Measurements from ENCODE around the gene SLC13A4.
A peak's percentile ranks its signal among the peaks of the same experiment; 100 is the strongest.

Gene SLC13A4

DNA sequence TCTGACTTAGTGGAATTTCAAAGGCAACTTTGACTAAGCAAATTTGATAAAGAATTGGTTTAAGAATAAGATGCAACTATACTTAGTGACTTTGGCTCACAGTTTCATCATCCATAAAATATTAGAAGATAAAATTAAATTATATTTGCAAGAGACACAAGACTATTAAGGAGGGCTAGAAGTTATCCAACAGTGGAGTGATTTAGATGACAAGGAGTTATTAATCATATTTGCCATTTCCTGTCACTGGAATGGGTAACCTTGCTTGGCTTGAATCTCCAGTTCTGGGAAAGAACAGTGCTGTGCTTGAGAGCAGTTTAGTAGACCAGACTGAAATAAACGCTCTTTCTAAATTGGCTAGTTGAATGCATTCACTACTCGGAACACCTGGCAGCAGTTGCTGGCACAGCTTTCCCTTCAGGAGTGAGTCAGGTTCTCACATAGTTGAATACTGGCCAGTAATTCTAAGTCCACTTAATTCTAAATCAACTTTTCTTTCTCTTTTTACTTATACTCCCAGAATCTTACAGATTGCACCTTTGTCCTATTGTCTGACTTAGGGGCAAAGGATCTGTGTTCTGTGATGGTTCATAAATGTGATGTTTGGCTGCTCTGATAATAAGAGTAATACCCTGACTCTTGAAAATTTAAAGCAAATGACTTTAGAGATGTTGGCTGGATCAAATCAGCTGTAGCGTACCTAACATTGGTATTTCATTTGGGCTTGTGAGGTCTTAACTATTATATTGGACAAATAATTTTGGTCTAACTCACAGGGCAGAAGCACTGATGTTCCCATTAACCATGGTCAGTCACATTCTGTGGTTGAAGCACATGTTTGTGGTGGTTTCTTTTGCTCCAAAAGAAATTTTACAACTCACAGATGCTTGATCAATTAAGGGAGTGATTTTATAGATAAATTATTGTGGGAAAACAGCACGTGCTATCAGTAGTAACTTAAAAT lies 49.1 kb downstream of the SLC13A4 start:
- H3K36me3 ChIP-seq (ENCODE audit: insufficient read depth, low read length), result peaks cover 46% of the 10 kb centered on the region; the same call in 1 of the 2 replicates

DNA sequence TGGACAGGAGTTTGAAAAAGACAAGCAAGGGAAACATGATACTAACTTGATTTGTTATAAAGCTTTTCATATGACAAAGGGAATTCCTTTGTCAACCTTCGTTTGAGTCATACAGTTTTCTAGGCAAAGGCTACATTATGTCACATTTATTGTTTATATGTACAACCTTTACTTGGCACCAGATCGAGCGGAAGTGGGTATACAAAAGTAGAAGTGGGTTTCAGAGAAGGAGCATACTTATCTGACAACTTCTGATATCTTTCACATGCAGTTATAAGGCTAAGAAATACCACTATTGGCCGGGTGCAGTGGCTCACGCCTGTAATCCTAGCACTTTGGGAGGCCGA lies 54.7 kb downstream of the SLC13A4 start:
- H3K9me2 ChIP-seq (ENCODE audit: low read depth, low read length), result no peaks in the 10 kb centered on the region
- no peaks in the 10 kb centered on the region for H3F3A ChIP-seq (ENCODE audit: insufficient read depth, low read length)
- peaks cover 2% of the 10 kb centered on the region; the same call in 1 of the 2 replicates for H3K9me3 ChIP-seq (ENCODE audit: low read length)
- H3K9ac ChIP-seq (ENCODE audit: low read length), result no peak overlapping the region
- no peak overlapping the region for H3K4me2 ChIP-seq (ENCODE audit: low read length)
- H2AFZ ChIP-seq (ENCODE audit: low read length), result no peak overlapping the region
- H3K4me1 ChIP-seq (ENCODE audit: insufficient read depth, low read length, severe bottlenecking), result no peaks in the 10 kb centered on the region
- peaks cover 49% of the 10 kb centered on the region for H3K36me3 ChIP-seq (ENCODE audit: insufficient read depth, low read length)
- no peaks in the 10 kb centered on the region for H3K27me3 ChIP-seq (ENCODE audit: insufficient read depth, low read length)
- no peak overlapping the region for H3K4me3 ChIP-seq (ENCODE audit: low read depth, low read length, poor library complexity, severe bottlenecking)
- peaks cover 28% of the 10 kb centered on the region for H3K79me2 ChIP-seq (ENCODE audit: insufficient read depth, low read length)
- TF ChIP-seq EZH2 (IDR thresholded peaks at IDR 0.05; ENCODE audit: borderline replicate concordance, low read length), result no peak
- TF ChIP-seq, protein P1, sequence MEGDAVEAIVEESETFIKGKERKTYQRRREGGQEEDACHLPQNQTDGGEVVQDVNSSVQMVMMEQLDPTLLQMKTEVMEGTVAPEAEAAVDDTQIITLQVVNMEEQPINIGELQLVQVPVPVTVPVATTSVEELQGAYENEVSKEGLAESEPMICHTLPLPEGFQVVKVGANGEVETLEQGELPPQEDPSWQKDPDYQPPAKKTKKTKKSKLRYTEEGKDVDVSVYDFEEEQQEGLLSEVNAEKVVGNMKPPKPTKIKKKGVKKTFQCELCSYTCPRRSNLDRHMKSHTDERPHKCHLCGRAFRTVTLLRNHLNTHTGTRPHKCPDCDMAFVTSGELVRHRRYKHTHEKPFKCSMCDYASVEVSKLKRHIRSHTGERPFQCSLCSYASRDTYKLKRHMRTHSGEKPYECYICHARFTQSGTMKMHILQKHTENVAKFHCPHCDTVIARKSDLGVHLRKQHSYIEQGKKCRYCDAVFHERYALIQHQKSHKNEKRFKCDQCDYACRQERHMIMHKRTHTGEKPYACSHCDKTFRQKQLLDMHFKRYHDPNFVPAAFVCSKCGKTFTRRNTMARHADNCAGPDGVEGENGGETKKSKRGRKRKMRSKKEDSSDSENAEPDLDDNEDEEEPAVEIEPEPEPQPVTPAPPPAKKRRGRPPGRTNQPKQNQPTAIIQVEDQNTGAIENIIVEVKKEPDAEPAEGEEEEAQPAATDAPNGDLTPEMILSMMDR (IDR thresholded peaks at IDR 0.05; ENCODE audit: low read length), result no peak
- no peak overlapping the region for H3K27ac ChIP-seq (ENCODE audit: low read depth, low read length, poor library complexity, severe bottlenecking)
- H4K20me1 ChIP-seq (ENCODE audit: insufficient read depth, low read length), result no peaks in the 10 kb centered on the region; the same call in none of the 2 replicates

More for the DNA sequence above, 49.1 kb downstream of the SLC13A4 start:
- no peak for TF ChIP-seq EZH2 (IDR thresholded peaks at IDR 0.05; ENCODE audit: borderline replicate concordance, low read length)
- TF ChIP-seq, protein P1 (IDR thresholded peaks at IDR 0.05; ENCODE audit: low read length), result no peak
- Histone ChIP-seq H3K4me3 (ENCODE audit: low read depth, low read length, poor library complexity, severe bottlenecking) (no peak overlapping the region), H4K20me1 (ENCODE audit: insufficient read depth, low read length) (no peaks in the 10 kb centered on the region), H3K27ac (ENCODE audit: low read depth, low read length, poor library complexity, severe bottlenecking) (no peak overlapping the region), H3K79me2 (ENCODE audit: insufficient read depth, low read length) (no peaks in the 10 kb centered on the region), H2AFZ (ENCODE audit: low read length) (no peak overlapping the region), H3K9ac (ENCODE audit: low read length) (no peak overlapping the region), H3K9me3 (ENCODE audit: low read length) (no peaks in the 10 kb centered on the region), H3K4me1 (ENCODE audit: insufficient read depth, low read length, severe bottlenecking) (no peaks in the 10 kb centered on the region), H3K27me3 (ENCODE audit: insufficient read depth, low read length) (no peaks in the 10 kb centered on the region), H3F3A (ENCODE audit: insufficient read depth, low read length) (no peaks in the 10 kb centered on the region), H3K9me2 (ENCODE audit: low read depth, low read length) (no peaks in the 10 kb centered on the region), H3K4me2 (ENCODE audit: low read length) (no peak overlapping the region)

DNA sequence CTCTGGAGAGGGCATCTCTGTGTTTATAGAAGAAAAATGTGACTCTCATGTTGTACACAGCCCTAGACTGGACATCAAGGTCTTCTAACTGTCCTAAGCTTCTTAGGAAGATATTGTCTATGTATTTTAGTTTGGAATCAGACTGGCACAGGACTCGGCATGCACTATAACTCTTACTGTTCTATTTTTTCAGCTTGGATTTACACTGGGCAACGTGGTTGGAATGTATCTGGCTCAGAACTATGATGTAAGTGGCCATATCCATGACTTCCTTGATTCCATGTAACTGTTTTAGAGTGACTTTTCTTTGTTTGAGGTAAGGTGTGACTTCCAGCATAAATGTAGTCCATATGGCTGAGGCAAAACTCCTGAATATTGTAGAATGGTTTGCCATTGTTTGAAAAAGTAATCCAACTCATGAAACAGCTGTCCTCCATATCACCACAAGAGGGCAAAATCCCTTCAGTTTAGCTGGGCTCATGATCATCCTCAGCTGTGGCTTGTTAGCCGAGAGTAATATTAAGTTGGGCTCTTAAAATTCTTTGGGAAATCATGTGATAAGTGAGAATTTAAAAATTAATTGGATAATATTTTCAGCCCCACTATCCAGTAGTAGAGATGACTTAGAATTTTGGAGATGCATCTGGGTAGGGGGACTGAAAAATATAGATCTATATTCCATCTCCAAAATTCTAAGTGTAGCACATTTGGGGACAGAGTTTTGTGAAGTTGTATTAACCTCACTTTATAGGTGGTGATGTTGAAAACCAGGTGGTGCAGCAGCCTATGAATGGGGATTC lies 55.2 kb downstream of the SLC13A4 start:
- H3K79me2 ChIP-seq (ENCODE audit: insufficient read depth, low read length), result peaks cover 34% of the 10 kb centered on the region
- H3K36me3 ChIP-seq (ENCODE audit: insufficient read depth, low read length), result peaks cover 49% of the 10 kb centered on the region
- H3K9ac ChIP-seq (ENCODE audit: low read length), result no peak overlapping the region
- H4K20me1 ChIP-seq (ENCODE audit: insufficient read depth, low read length), result no peaks in the 10 kb centered on the region; the same call in none of the 2 replicates
- no peak overlapping the region for H3K27ac ChIP-seq (ENCODE audit: low read depth, low read length, poor library complexity, severe bottlenecking)
- H3K9me2 ChIP-seq (ENCODE audit: low read depth, low read length), result no peaks in the 10 kb centered on the region
- H3K4me3 ChIP-seq (ENCODE audit: low read depth, low read length, poor library complexity, severe bottlenecking), result no peak overlapping the region
- peaks cover 5% of the 10 kb centered on the region; the same call in 1 of the 2 replicates for H3K9me3 ChIP-seq (ENCODE audit: low read length)
- H3K4me1 ChIP-seq (ENCODE audit: insufficient read depth, low read length, severe bottlenecking), result no peaks in the 10 kb centered on the region
- no peaks in the 10 kb centered on the region for H3F3A ChIP-seq (ENCODE audit: insufficient read depth, low read length)
- TF ChIP-seq, protein P1 (IDR thresholded peaks at IDR 0.05; ENCODE audit: low read length), result peak; percentile 96
- TF ChIP-seq EZH2 (IDR thresholded peaks at IDR 0.05; ENCODE audit: borderline replicate concordance, low read length), result no peak
- no peak overlapping the region for H3K4me2 ChIP-seq (ENCODE audit: low read length)
- H2AFZ ChIP-seq (ENCODE audit: low read length), result no peak overlapping the region
- no peaks in the 10 kb centered on the region for H3K27me3 ChIP-seq (ENCODE audit: insufficient read depth, low read length)
